Smooth muscle cell (in vitro differentiated cells): ENCODE data around the gene GASK1A. TPM values are rescaled to one million over a fixed set of nuclear protein-coding genes. Genes with fewer than 3 reads are reported as not detected.

Experiments
- DNase-seq: peaks from one replicate; lab custom pipeline; 2025; ENCODE audit not compliant: unreplicated experiment; lab: John Stamatoyannopoulos, UW
- H2AFZ ChIP-seq: fragments of 200-600 bp; sonication (generic); 2 replicates; pipeline ENCODE4 v1.6.0; 2016; ENCODE audit warnings: antibody characterized with exemption, low read depth, mild to moderate bottlenecking
- H3F3A ChIP-seq: fragments of 200-600 bp; sonication (generic); 2 replicates; pipeline ENCODE4 v1.6.0; 2017; ENCODE audit warnings: antibody characterized with exemption, low read depth
- H3K27ac ChIP-seq: fragments of 200-600 bp; sonication (generic); 2 replicates; pipeline ENCODE4 v1.5.1; 2016; ENCODE audit warnings: low read depth, mild to moderate bottlenecking
- H3K27me3 ChIP-seq: fragments of 200-600 bp; sonication (generic); 2 replicates; pipeline ENCODE4 v1.6.1; 2016; ENCODE audit warnings: low read depth, mild to moderate bottlenecking
- H3K36me3 ChIP-seq: fragments of 200-600 bp; sonication (generic); 2 replicates; pipeline ENCODE4 v1.5.1; 2016; ENCODE audit warnings: low read depth
- H3K4me1 ChIP-seq: fragments of 200-600 bp; sonication (generic); 2 replicates; pipeline ENCODE4 v1.5.1; 2016; ENCODE audit warnings: low read depth
- H3K4me2 ChIP-seq: fragments of 200-600 bp; sonication (generic); 2 replicates; pipeline ENCODE4 v1.6.0; 2016; ENCODE audit warnings: mild to moderate bottlenecking
- H3K4me3 ChIP-seq: fragments of 200-600 bp; sonication (generic); 2 replicates; pipeline ENCODE4 v1.5.1; 2016; ENCODE audit warnings: mild to moderate bottlenecking
- H3K79me2 ChIP-seq: fragments of 200-600 bp; sonication (generic); 2 replicates; pipeline ENCODE4 v1.6.0; 2016; ENCODE audit warnings: low read depth, mild to moderate bottlenecking
- H3K9ac ChIP-seq: fragments of 200-600 bp; sonication (generic); 2 replicates; pipeline ENCODE4 v1.6.0; 2016; ENCODE audit warnings: low read depth
- H3K9me3 ChIP-seq: fragments of 200-600 bp; sonication (generic); replicated peaks from 2 replicates; pipeline ENCODE4 v1.5.1; 2016; ENCODE audit warnings: low read depth
- H4K20me1 ChIP-seq: fragments of 200-600 bp; sonication (generic); 2 replicates; pipeline ENCODE4 v1.6.0; 2016; ENCODE audit warnings: low read depth
- WGBS: methylation state at CpG from one replicate; pipeline ENCODE4 v1.1.7; 2016; ENCODE audit warnings: low lambda C conversion rate; 5-methylcytosine and 5-hydroxymethylcytosine counted together
- polyA plus RNA-seq: library from polyadenylated mRNA; unstranded; fragments of >200 nt; fragmentation: Nextera tagmentation; extraction: Ambion mirVana; gene quantifications from 2 replicates; pipeline ENCODE4 v1.2.1, GENCODE V29; 2016
- total RNA-seq: library from RNA; depleted of rRNA; stranded (reverse); fragments of >200 nt; gene quantifications from 2 replicates; pipeline ENCODE4 v1.2.3, GENCODE V29; 2014
- TF ChIP-seq, protein P1 (sequence below): fragments of 200-600 bp; sonication (generic); IDR thresholded peaks from 2 replicates; pipeline ENCODE4 v1.5.1; 2017; ENCODE audit warnings: borderline replicate concordance, mild to moderate bottlenecking, antibody characterized with exemption; ENCODE audit not compliant: insufficient read depth, poor library complexity, severe bottlenecking

Gene GASK1A
- total and polyA plus RNA-seq, 2 experiments from 2014 or later, result 0.76 TPM; not detected in 1

DNA sequence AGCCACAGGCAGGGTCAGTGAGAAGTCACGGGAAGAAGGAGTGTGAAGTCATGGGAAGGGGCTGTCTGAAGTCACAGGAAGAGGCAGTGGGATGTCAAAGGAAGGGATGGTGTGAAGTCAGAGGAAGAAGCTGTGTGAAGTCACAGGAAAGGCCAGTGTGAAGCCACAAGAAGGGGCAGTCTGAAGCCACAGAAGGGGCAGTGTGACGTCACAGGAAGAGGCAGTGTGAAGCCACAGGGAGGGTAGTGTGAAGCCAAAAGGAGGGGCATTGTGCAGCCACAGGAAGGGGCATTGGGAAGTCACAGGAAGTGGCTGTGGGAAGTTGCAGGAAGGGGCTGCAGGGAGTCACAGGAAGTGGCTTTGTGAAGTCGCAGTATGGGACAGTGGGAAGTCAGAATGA is 35.1 kb downstream of the GASK1A start:
- Histone ChIP-seq H4K20me1 (no peaks in the 10 kb centered on the region), H2AFZ (no peak overlapping the region), H3K79me2 (no peaks in the 10 kb centered on the region), H3K9me3 (no peaks in the 10 kb centered on the region), H3F3A (no peaks in the 10 kb centered on the region), H3K27me3 (no peaks in the 10 kb centered on the region), H3K4me1 (no peaks in the 10 kb centered on the region), H3K27ac (no peak overlapping the region), H3K36me3 (no peaks in the 10 kb centered on the region), H3K9ac (no peak overlapping the region), H3K4me2 (no peak overlapping the region), H3K4me3 (no peak overlapping the region)
- WGBS, result 92% methylated on average over 3 of the region's 3 CpGs
- TF ChIP-seq, protein P1, sequence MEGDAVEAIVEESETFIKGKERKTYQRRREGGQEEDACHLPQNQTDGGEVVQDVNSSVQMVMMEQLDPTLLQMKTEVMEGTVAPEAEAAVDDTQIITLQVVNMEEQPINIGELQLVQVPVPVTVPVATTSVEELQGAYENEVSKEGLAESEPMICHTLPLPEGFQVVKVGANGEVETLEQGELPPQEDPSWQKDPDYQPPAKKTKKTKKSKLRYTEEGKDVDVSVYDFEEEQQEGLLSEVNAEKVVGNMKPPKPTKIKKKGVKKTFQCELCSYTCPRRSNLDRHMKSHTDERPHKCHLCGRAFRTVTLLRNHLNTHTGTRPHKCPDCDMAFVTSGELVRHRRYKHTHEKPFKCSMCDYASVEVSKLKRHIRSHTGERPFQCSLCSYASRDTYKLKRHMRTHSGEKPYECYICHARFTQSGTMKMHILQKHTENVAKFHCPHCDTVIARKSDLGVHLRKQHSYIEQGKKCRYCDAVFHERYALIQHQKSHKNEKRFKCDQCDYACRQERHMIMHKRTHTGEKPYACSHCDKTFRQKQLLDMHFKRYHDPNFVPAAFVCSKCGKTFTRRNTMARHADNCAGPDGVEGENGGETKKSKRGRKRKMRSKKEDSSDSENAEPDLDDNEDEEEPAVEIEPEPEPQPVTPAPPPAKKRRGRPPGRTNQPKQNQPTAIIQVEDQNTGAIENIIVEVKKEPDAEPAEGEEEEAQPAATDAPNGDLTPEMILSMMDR, result no peak
- no peak for DNase-seq

DNA sequence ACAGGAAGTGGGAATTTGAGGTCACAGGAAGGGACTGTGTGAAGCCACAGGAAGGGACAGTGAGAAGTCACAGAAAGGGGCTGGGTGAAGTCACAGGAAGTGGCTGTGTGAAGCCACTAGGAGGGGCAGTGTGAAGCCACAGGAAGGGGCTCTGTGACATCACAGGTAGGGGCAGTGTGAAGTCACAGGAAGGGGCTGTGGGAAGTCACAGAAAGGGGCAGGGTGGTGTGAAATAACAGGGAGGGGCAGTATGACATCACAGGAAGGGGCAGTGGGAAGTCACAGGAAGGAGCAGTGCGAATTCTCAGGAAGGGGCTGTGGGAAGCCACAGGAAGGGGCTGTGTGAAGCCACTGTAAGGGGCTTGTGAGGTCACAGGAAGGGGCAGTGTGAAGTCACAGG is 35.8 kb downstream of the GASK1A start:
- no peaks in the 10 kb centered on the region for H3K36me3 ChIP-seq
- no peaks in the 10 kb centered on the region for H3F3A ChIP-seq
- H3K79me2 ChIP-seq, result no peaks in the 10 kb centered on the region
- no peaks in the 10 kb centered on the region for H3K9me3 ChIP-seq
- 82% methylated on average over 1 of the region's 1 CpG for WGBS
- no peak overlapping the region for H3K27ac ChIP-seq
- no peaks in the 10 kb centered on the region for H4K20me1 ChIP-seq
- no peak for DNase-seq
- TF ChIP-seq, protein P1, result no peak
- no peaks in the 10 kb centered on the region for H3K4me1 ChIP-seq
- no peaks in the 10 kb centered on the region for H3K27me3 ChIP-seq
- H3K4me3 ChIP-seq, result no peak overlapping the region
- H3K9ac ChIP-seq, result no peak overlapping the region
- H2AFZ ChIP-seq, result no peak overlapping the region
- no peak overlapping the region for H3K4me2 ChIP-seq

DNA sequence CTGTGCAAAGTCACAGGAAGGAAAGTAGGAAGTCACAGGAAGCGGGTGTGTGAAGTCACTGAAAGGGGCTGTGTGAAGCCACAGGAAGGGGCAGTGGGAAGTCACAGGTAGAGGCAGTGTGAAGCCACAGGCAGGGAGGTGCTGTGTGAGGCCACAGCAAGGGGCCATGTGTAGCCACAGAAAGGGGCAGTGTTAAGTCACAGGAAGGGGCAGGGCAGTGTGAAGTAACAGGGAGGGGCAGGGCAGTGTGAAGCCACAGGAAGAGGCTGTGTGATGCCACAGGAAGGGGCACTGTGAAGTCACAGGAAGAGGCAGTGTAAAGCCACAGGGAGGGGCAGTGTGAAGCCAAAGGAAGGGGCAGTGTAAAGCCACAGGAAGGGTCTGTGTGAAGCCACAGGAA is 36.5 kb downstream of the GASK1A start:
- Histone ChIP-seq H3K27ac (no peak overlapping the region), H4K20me1 (no peaks in the 10 kb centered on the region), H3K4me3 (no peak overlapping the region), H3K27me3 (no peaks in the 10 kb centered on the region), H3K79me2 (no peaks in the 10 kb centered on the region), H3K4me1 (no peaks in the 10 kb centered on the region), H3K36me3 (no peaks in the 10 kb centered on the region), H3F3A (no peaks in the 10 kb centered on the region), H3K9ac (no peak overlapping the region), H3K9me3 (no peaks in the 10 kb centered on the region), H3K4me2 (no peak overlapping the region), H2AFZ (no peak overlapping the region)
- WGBS, result 92% methylated on average over 1 of the region's 1 CpG
- TF ChIP-seq, protein P1, result no peak
- no peak for DNase-seq
